GM21737 (cell line): ENCODE measurements around the gene ZNF324B.
"Not testable (repeated sequence)": the region's sequence is repeated elsewhere in the genome, so short reads cannot be mapped to it uniquely, and the experiment has no call there.

Experiments used
- ATAC-seq: cut with Tn5 transposase; IDR thresholded peaks from one replicate; pipeline ENCODE4 v1.9.1; 2021; ENCODE audit warnings: mild to moderate bottlenecking, moderate library complexity; ENCODE audit not compliant: unreplicated experiment

ZNF324B gene

GRCh38 chr19:58453743-58454142, 2.3 kb downstream of the ZNF324B start:
- no peak for ATAC-seq

GRCh38 chr19:58455306-58455705, 3.9 kb downstream of the ZNF324B start:
- no peak for ATAC-seq

- ATAC-seq, result no peak
Measured at GRCh38 chr19:58456111-58456510, 4.7 kb downstream of the ZNF324B start.

GRCh38 chr19:58460039-58460438, 8.6 kb downstream of the ZNF324B start:
- no peak for ATAC-seq

- ATAC-seq, result peak; percentile 22
Measured at GRCh38 chr19:58466089-58466759, 14.8 kb downstream of the ZNF324B start.

- peak; percentile 92 for ATAC-seq
Measured at GRCh38 chr19:58466760-58467589, 15.6 kb downstream of the ZNF324B start, which contains the start of gene ZNF324. Gene ZNF324, plus strand, starts transcription at chr19:58467080. Its CDS starts 2,106 bp downstream, at chr19:58469186.

GRCh38 chr19:58468216-58468839, 16.9 kb downstream of the ZNF324B start:
- no peak for ATAC-seq

GRCh38 chr19:58469241-58470013, 18.0 kb downstream of the ZNF324B start:
- ATAC-seq, result no peak

- ATAC-seq, result not testable (repeated sequence)
Measured at GRCh38 chr19:58470837-58471543, 19.6 kb downstream of the ZNF324B start.

- no peak for ATAC-seq
Measured at GRCh38 chr19:58471736-58472135, 20.3 kb downstream of the ZNF324B start.

GRCh38 chr19:58473775-58474174, 22.4 kb downstream of the ZNF324B start:
- no peak for ATAC-seq

- ATAC-seq, result no peak
Measured at GRCh38 chr19:58474291-58474996, 23.0 kb downstream of the ZNF324B start.

GRCh38 chr19:58474997-58475713, 23.7 kb downstream of the ZNF324B start:
- no peak for ATAC-seq

- peak; percentile 71 for ATAC-seq
Measured at GRCh38 chr19:58475714-58476497, 24.5 kb downstream of the ZNF324B start, which contains the start of gene ZNF446. Gene ZNF446, plus strand, starts transcription at chr19:58476352. Its CDS starts 867 bp downstream, at chr19:58477219.

- no peak for ATAC-seq
Measured at GRCh38 chr19:58476498-58477015, 25.1 kb downstream of the ZNF324B start.

- no peak for ATAC-seq
Measured at GRCh38 chr19:58477130-58477529, 25.7 kb downstream of the ZNF324B start.

GRCh38 chr19:58477871-58478270, 26.4 kb downstream of the ZNF324B start:
- no peak for ATAC-seq

- no peak for ATAC-seq
Measured at GRCh38 chr19:58479303-58479702, 27.9 kb downstream of the ZNF324B start.
